H9 (cell line): Measurements from ENCODE around the gene KAZALD1. TPM values are rescaled to one million over a fixed set of nuclear protein-coding genes. Genes with fewer than 3 reads are reported as not detected.

Source experiments
- DNase-seq: peaks from one replicate; pipeline ENCODE4 v3.0.0-alpha.2; 2017
- H2AFZ ChIP-seq: one replicate; pipeline ENCODE4 v1.6.1; 2013; ENCODE audit warnings: mild to moderate bottlenecking, low read length, control low read depth, moderate library complexity
- H2AK5ac ChIP-seq: 2 replicates; pipeline ENCODE4 v1.6.1; 2013; ENCODE audit warnings: low read length, control low read depth, mixed read lengths; ENCODE audit not compliant: insufficient read length
- H2BK120ac ChIP-seq: one replicate; pipeline ENCODE4 v1.6.1; 2013; ENCODE audit warnings: low read depth, mild to moderate bottlenecking, low read length, control low read depth, inconsistent platforms; ENCODE audit not compliant: poor library complexity, severe bottlenecking
- H2BK12ac ChIP-seq: 2 replicates; pipeline ENCODE4 v1.6.1; 2013; ENCODE audit warnings: low read length, control low read depth, mixed read lengths, low read depth; ENCODE audit not compliant: insufficient read length
- H2BK15ac ChIP-seq: 2 replicates; pipeline ENCODE4 v1.6.1; 2013; ENCODE audit warnings: low read depth, low read length, control low read depth
- H2BK20ac ChIP-seq: one replicate; pipeline ENCODE4 v1.6.1; 2013; ENCODE audit warnings: low read depth, mild to moderate bottlenecking, low read length, control low read depth, inconsistent platforms; ENCODE audit not compliant: poor library complexity, severe bottlenecking
- H2BK5ac ChIP-seq: 2 replicates; pipeline ENCODE4 v1.6.1; 2013; ENCODE audit warnings: low read length, control low read depth, mixed read lengths; ENCODE audit not compliant: insufficient read length
- H3K14ac ChIP-seq: 2 replicates; pipeline ENCODE4 v1.6.1; 2013; ENCODE audit warnings: low read length, control low read depth; ENCODE audit not compliant: insufficient read depth
- H3K18ac ChIP-seq: 2 replicates; pipeline ENCODE4 v1.6.1; 2013; ENCODE audit warnings: low read depth, mild to moderate bottlenecking, mixed read lengths, low read length, control low read depth; ENCODE audit not compliant: insufficient read length
- H3K23ac ChIP-seq: 2 replicates; pipeline ENCODE4 v1.6.1; 2013; ENCODE audit warnings: low read length, control low read depth, mixed read lengths, low read depth; ENCODE audit not compliant: insufficient read length
- H3K23me2 ChIP-seq: 2 replicates; pipeline ENCODE4 v1.6.1; 2013; ENCODE audit warnings: low read depth, mild to moderate bottlenecking, mixed read lengths, low read length, control low read depth; ENCODE audit not compliant: insufficient read length, poor library complexity, severe bottlenecking
- H3K27ac ChIP-seq: 2 replicates; pipeline ENCODE4 v1.5.1; 2013; ENCODE audit warnings: low read length, control low read depth, mixed read lengths, low read depth; ENCODE audit not compliant: insufficient read length
- H3K27me3 ChIP-seq: 2 replicates; pipeline ENCODE4 v1.6.1; 2013; ENCODE audit warnings: low read length, control low read depth, inconsistent platforms; ENCODE audit not compliant: insufficient read depth
- H3K4ac ChIP-seq: 2 replicates; pipeline ENCODE4 v1.6.1; 2013; ENCODE audit warnings: low read depth, mild to moderate bottlenecking, control low read depth, inconsistent platforms, low read length, moderate library complexity
- H3K4me1 ChIP-seq: 2 replicates; pipeline ENCODE4 v1.6.1; 2013; ENCODE audit warnings: low read length, control low read depth, inconsistent platforms; ENCODE audit not compliant: insufficient read depth
- H3K4me2 ChIP-seq: 2 replicates; pipeline ENCODE4 v1.6.1; 2013; ENCODE audit warnings: low read length, control low read depth, mixed read lengths; ENCODE audit not compliant: insufficient read length, insufficient read depth
- H3K56ac ChIP-seq: 2 replicates; pipeline ENCODE4 v1.6.1; 2013; ENCODE audit warnings: low read depth, mild to moderate bottlenecking, mixed read lengths, low read length, control low read depth; ENCODE audit not compliant: insufficient read length
- H3K79me1 ChIP-seq: 2 replicates; pipeline ENCODE4 v1.6.1; 2013; ENCODE audit warnings: low read depth, mild to moderate bottlenecking, moderate library complexity, low read length, control low read depth, inconsistent platforms; ENCODE audit not compliant: insufficient read depth, poor library complexity, severe bottlenecking
- H3K79me2 ChIP-seq: 2 replicates; pipeline ENCODE4 v1.6.1; 2013; ENCODE audit warnings: low read length, control low read depth, inconsistent platforms; ENCODE audit not compliant: insufficient read depth
- H3K9ac ChIP-seq: 2 replicates; pipeline ENCODE4 v1.6.1; 2013; ENCODE audit warnings: low read length, control low read depth, mixed read lengths; ENCODE audit not compliant: insufficient read length; ENCODE audit errors: extremely low read depth
- H3K9me3 ChIP-seq: one replicate; pipeline ENCODE4 v1.6.1; 2013; ENCODE audit warnings: low read depth, low read length, inconsistent platforms; ENCODE audit not compliant: control insufficient read depth
- H3T11ph ChIP-seq: one replicate; pipeline ENCODE4 v1.6.1; 2013; ENCODE audit warnings: mild to moderate bottlenecking, low read length, control low read depth, inconsistent platforms
- H4K20me1 ChIP-seq: one replicate; pipeline ENCODE4 v1.6.1; 2013; ENCODE audit not compliant: control insufficient read depth, insufficient read length, insufficient read depth
- H4K5ac ChIP-seq: 2 replicates; pipeline ENCODE4 v1.6.1; 2013; ENCODE audit warnings: low read depth, mild to moderate bottlenecking, mixed read lengths, low read length, control low read depth; ENCODE audit not compliant: insufficient read length
- H4K8ac ChIP-seq: replicated peaks from 2 replicates; pipeline ENCODE4 v1.6.1; 2013; ENCODE audit warnings: low read length, control low read depth, mixed read lengths, low read depth; ENCODE audit not compliant: insufficient read length
- H4K91ac ChIP-seq: 2 replicates; pipeline ENCODE4 v1.6.1; 2013; ENCODE audit warnings: low read depth, mild to moderate bottlenecking, moderate library complexity, mixed read lengths, low read length, control low read depth; ENCODE audit not compliant: insufficient read length
- H3K27ac Mint-ChIP-seq, 3 experiments: 2 replicates in 2 of 3; 3 replicates in 1 of 3; pipeline ENCODE4 v1.8.0; 2020 to 2021; ENCODE audit warnings: mixed read lengths in 3 of 3, mild to moderate bottlenecking in 1 of 3, moderate library complexity in 1 of 3
- H3K27me3 Mint-ChIP-seq: 2 replicates; pipeline ENCODE4 v1.8.0; 2021; ENCODE audit warnings: low read depth, mild to moderate bottlenecking, moderate library complexity, mixed read lengths
- H3K36me3 Mint-ChIP-seq, 3 experiments: 2 replicates in 2 of 3; 3 replicates in 1 of 3; pipeline ENCODE4 v1.8.0; 2020 to 2021; ENCODE audit warnings: low read depth in 3 of 3, mixed read lengths in 3 of 3; ENCODE audit not compliant: insufficient read depth in 1 of 3
- H3K4me1 Mint-ChIP-seq, 2 experiments: 2 replicates each; pipeline ENCODE4 v1.8.0; 2020; ENCODE audit warnings: mixed read lengths in 2 of 2
- H3K4me3 Mint-ChIP-seq, 2 experiments: 2 replicates in 1 of 2; 3 replicates in 1 of 2; pipeline ENCODE4 v1.8.0; 2020 to 2021; ENCODE audit warnings: mild to moderate bottlenecking in 2 of 2, mixed read lengths in 2 of 2, moderate library complexity in 1 of 2
- H3K9me3 Mint-ChIP-seq, 2 experiments: 2 replicates in 1 of 2; 3 replicates in 1 of 2; pipeline ENCODE4 v1.8.0; 2020; ENCODE audit warnings: mild to moderate bottlenecking in 2 of 2, mixed read lengths in 2 of 2, moderate library complexity in 1 of 2
- CTCF ChIP-seq: fragments of 200-600 bp; sonication (generic); conservative IDR thresholded peaks from 3 replicates; pipeline ENCODE4 v1.8.0; 2021; ENCODE audit warnings: antibody characterized with exemption, mild to moderate bottlenecking
- WGBS: extraction: QIAGEN DNeasy Blood & Tissue Kit; methylation state at CpG from one replicate; pipeline ENCODE4 v1.1.7; 2013; ENCODE audit warnings: missing lambda C conversion rate, low lambda C conversion rate, mixed read lengths; ENCODE audit not compliant: insufficient read length; ENCODE audit errors: extremely low coverage; 5-methylcytosine and 5-hydroxymethylcytosine counted together
- total RNA-seq: library from RNA; stranded (reverse); gene quantifications from 2 replicates; pipeline ENCODE4 v1.2.1, GENCODE V29; 2021

KAZALD1 gene
- total RNA-seq, 1 experiment from 2014 or later: 2.9 TPM

DNA sequence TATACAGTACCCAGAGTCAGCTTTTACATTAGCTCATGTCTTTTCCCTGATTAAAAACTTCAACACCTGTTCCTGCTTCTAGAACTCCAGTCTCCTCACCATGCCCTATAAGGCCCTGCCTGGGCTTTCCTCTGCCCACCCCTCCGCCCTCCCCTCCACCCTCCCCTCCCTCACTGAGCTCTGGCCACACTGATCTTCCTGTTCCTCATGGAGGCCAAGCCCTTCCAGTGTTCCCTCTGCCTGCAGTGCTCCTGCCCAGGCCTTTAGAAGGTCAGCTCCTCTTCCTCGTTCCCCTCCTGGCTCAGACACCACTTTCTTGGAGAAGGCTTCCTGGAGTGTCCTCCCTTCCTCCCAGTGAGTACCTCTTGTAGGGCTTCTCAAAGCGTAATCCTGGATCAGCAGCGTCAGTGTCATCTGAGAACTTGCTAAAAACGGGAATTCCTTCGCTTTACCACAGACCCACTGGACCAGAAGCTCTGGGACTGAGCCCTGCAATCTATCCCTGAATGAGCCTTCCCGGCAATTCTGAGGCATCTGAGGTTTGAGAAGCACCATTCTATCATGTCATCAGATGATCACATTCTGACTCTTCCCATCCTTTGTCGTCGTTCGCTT, 34.6 kb upstream of the KAZALD1 start:
- Histone ChIP-seq H3K79me2 (no peaks in the 10 kb centered on the region), H3K9ac (no peak overlapping the region), H3T11ph (no peak overlapping the region), H2BK5ac (no peak overlapping the region), H3K18ac (no peak overlapping the region), H3K27ac (no peak overlapping the region), H3K27me3 (no peaks in the 10 kb centered on the region), H2AK5ac (no peak overlapping the region), H4K20me1 (no peaks in the 10 kb centered on the region), H3K4me2 (no peak overlapping the region), H2BK120ac (no peak overlapping the region), H3K4me1 (peaks cover 4% of the 10 kb centered on the region; the same call in 1 of the 2 replicates), H4K5ac (no peak overlapping the region), H3K9me3 (no peaks in the 10 kb centered on the region), H2BK12ac (no peak overlapping the region), H3K23me2 (peaks cover 12% of the 10 kb centered on the region), H2AFZ (no peak overlapping the region), H4K8ac (no peak overlapping the region), H3K56ac (no peak overlapping the region), H2BK20ac (no peak overlapping the region), H3K23ac (no peak overlapping the region), H3K14ac (no peak overlapping the region), H4K91ac (no peak overlapping the region), H3K4ac (no peak overlapping the region), H2BK15ac (no peak overlapping the region), H3K79me1 (no peaks in the 10 kb centered on the region)
- Mint-ChIP-seq H3K4me1 (peaks cover 27 to 44% of the 10 kb centered on the region in 2 experiments), H3K36me3 (no peaks in the 10 kb centered on the region), H3K9me3 (no peaks in the 10 kb centered on the region; a peak in 1 of 5 replicates), H3K27me3 (peaks cover 35% of the 10 kb centered on the region), H3K4me3 (no peak overlapping the region), H3K27ac (no peak overlapping the region; a peak in 1 of 7 replicates)
- no peak for TF ChIP-seq CTCF
- WGBS: no CpG with 5 or more reads among the region's 10 CpGs
- no peak for DNase-seq
